Right atrium auricular region (tissue), 2 donors: Measurements from ENCODE around the gene FUS. TPM values are rescaled to one million over a fixed set of nuclear protein-coding genes. Genes with fewer than 3 reads are reported as not detected.
"Not testable (repeated sequence)": the region's sequence is repeated elsewhere in the genome, so short reads cannot be mapped to it uniquely, and the experiment has no call there.

Experiments used
- DNase-seq: peaks from one replicate; pipeline ENCODE4 v3.0.0-alpha.2; 2019; ENCODE audit warnings: low spot score
- H3K27ac ChIP-seq, 2 donors: fragments of 200-600 bp; sonication (generic); 1 replicate in 1 of 2; 2 replicates in 1 of 2; pipeline ENCODE4 v1.5.1; 2016 to 2019
- H3K27me3 ChIP-seq, 2 donors: fragments of 200-600 bp; sonication (generic); one replicate each; pipeline versions ENCODE4 v1.5.1 to v1.6.0; 2017 to 2019
- H3K36me3 ChIP-seq: fragments of 200-600 bp; sonication (generic); one replicate; pipeline ENCODE4 v1.5.1; 2016
- H3K4me1 ChIP-seq, 2 donors: fragments of 200-600 bp; sonication (generic); one replicate each; pipeline versions ENCODE4 v1.5.1 to v1.6.0; 2017 to 2019
- H3K4me3 ChIP-seq, 2 donors: fragments of 200-600 bp; sonication (generic); 1 replicate in 1 of 2; 2 replicates in 1 of 2; pipeline ENCODE4 v1.5.1; 2017 to 2019; ENCODE audit warnings: mild to moderate bottlenecking in 1 of 2, moderate library complexity in 1 of 2
- H3K9me3 ChIP-seq, 2 donors: fragments of 200-600 bp; sonication (generic); one replicate each; pipeline ENCODE4 v1.5.1; 2019
- total RNA-seq, 2 donors: library from RNA; depleted of rRNA; stranded (reverse); fragments of >200 nt; gene quantifications; one replicate each; pipeline ENCODE4 v1.1.0, GENCODE V29; 2016
- TF ChIP-seq, protein P1 (sequence below), 2 donors: fragments of 200-600 bp; sonication (generic); IDR thresholded peaks; one replicate each; pipeline ENCODE4 v1.5.1; 2019; ENCODE audit warnings: antibody characterized with exemption in 2 of 2

Gene FUS
- total RNA-seq, 2 donors from 2014 or later: 16.9 to 34.3 TPM

GRCh38 chr16:31143011-31143693 lies 36.8 kb upstream of the FUS start:
- TF ChIP-seq, protein P1, sequence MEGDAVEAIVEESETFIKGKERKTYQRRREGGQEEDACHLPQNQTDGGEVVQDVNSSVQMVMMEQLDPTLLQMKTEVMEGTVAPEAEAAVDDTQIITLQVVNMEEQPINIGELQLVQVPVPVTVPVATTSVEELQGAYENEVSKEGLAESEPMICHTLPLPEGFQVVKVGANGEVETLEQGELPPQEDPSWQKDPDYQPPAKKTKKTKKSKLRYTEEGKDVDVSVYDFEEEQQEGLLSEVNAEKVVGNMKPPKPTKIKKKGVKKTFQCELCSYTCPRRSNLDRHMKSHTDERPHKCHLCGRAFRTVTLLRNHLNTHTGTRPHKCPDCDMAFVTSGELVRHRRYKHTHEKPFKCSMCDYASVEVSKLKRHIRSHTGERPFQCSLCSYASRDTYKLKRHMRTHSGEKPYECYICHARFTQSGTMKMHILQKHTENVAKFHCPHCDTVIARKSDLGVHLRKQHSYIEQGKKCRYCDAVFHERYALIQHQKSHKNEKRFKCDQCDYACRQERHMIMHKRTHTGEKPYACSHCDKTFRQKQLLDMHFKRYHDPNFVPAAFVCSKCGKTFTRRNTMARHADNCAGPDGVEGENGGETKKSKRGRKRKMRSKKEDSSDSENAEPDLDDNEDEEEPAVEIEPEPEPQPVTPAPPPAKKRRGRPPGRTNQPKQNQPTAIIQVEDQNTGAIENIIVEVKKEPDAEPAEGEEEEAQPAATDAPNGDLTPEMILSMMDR (IDR thresholded peaks at IDR 0.05): no peak
- DNase-seq: no peak

GRCh38 chr16:31143694-31144148 lies 36.2 kb upstream of the FUS start:
- no peak for DNase-seq
- H3K9me3 ChIP-seq: no peaks in the 10 kb centered on the region

More at GRCh38 chr16:31143011-31143693, 36.8 kb upstream of the FUS start:
- H3K27ac ChIP-seq: peak overlapping the region; percentile 62 to 70
- peaks cover 0 to 32% of the 10 kb centered on the region in 2 donors for H3K4me1 ChIP-seq
- no peaks in the 10 kb centered on the region for H3K36me3 ChIP-seq
- peaks cover 0 to 3% of the 10 kb centered on the region in 2 donors for H3K27me3 ChIP-seq
- peak overlapping the region in 1 of 2 donors; percentile 60 for H3K4me3 ChIP-seq
- H3K9me3 ChIP-seq: no peaks in the 10 kb centered on the region

GRCh38 chr16:31144418-31144817 lies 35.5 kb upstream of the FUS start:
- H3K27me3 ChIP-seq, H3K36me3 ChIP-seq, H3K9me3 ChIP-seq, DNase-seq, H3K4me3 ChIP-seq, H3K27ac ChIP-seq: not testable (repeated sequence)
- H3K4me1 ChIP-seq: peaks cover 0 to 26% of the 10 kb centered on the region in 2 donors

More at GRCh38 chr16:31143694-31144148, 36.2 kb upstream of the FUS start:
- peaks cover 0 to 31% of the 10 kb centered on the region in 2 donors for H3K4me1 ChIP-seq
- no peaks in the 10 kb centered on the region for H3K36me3 ChIP-seq
- no peak overlapping the region for H3K4me3 ChIP-seq
- H3K27me3 ChIP-seq: peaks cover 0 to 7% of the 10 kb centered on the region in 2 donors
- H3K27ac ChIP-seq: no peak overlapping the region
- TF ChIP-seq, protein P1 (IDR thresholded peaks at IDR 0.05): no peak

DNA sequence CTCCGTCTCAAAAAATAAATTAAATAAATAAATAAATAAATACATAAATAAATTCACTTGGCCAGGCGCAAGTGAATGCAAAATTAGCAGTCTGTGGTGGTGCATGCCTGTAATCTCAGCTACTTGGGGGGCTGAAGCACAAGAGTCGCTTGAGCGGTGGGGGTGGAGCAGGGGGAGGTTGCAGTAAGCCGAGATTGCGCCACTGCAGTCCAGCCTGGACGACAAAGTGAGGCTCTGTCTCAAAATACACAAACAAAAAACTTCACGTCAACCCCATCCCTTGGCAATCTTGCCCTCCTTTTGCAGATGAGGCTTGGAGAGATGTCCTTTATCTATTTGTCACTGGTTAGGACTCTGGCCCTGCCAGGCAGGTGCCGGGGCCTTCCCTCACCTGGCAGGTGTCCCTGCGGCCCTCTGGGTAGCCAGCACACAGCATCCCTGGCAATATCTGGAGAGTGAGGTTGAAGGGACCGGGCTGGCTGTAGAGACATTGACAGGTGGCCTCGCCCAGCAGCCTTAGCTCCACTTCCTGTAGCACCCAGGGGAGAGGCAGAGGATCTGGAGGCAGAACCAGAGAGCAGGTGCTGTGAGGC lies 34.4 kb upstream of the FUS start:
- no peak for DNase-seq
- no peaks in the 10 kb centered on the region for H3K9me3 ChIP-seq
- no peak overlapping the region for H3K27ac ChIP-seq
- no peaks in the 10 kb centered on the region for H3K36me3 ChIP-seq
- peaks cover 0 to 7% of the 10 kb centered on the region in 2 donors for H3K27me3 ChIP-seq
- TF ChIP-seq, protein P1 (IDR thresholded peaks at IDR 0.05): no peak
- peaks cover 0 to 26% of the 10 kb centered on the region in 2 donors for H3K4me1 ChIP-seq
- H3K4me3 ChIP-seq: no peak overlapping the region

DNA sequence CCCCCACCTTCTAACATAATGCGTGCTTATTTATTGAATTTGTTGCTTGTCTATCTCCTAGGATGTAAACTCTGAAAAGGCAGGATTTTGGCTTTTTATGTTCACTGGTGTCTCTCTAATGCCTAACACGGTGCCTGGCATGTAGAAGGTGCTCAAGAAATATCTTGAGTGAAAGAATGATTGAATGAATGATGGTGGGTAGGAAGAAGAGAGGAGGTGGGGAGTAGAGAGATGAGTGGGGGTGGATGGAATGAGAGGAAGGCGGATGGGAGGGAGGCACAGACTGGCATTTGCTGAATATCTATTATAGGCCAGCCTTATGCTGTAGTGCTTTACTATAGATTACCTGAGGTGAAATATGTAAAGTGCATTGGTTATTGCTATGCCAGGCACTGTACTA lies 32.4 kb upstream of the FUS start:
- Histone ChIP-seq H3K36me3 (no peaks in the 10 kb centered on the region), H3K4me3 (no peak overlapping the region), H3K27me3 (peaks cover 0 to 7% of the 10 kb centered on the region in 2 donors), H3K27ac (no peak overlapping the region), H3K4me1 (peaks cover 0 to 11% of the 10 kb centered on the region in 2 donors), H3K9me3 (no peaks in the 10 kb centered on the region)
- TF ChIP-seq, protein P1 (IDR thresholded peaks at IDR 0.05): no peak
- DNase-seq: no peak

- no peaks in the 10 kb centered on the region for H3K36me3 ChIP-seq
- H3K27me3 ChIP-seq: peaks cover 0 to 7% of the 10 kb centered on the region in 2 donors
- no peak overlapping the region for H3K27ac ChIP-seq
- TF ChIP-seq, protein P1 (IDR thresholded peaks at IDR 0.05): no peak
- DNase-seq: no peak
- peak overlapping the region in 1 of 2 donors; percentile 13 for H3K4me3 ChIP-seq
- H3K9me3 ChIP-seq: no peaks in the 10 kb centered on the region
- peaks cover 0 to 7% of the 10 kb centered on the region in 2 donors for H3K4me1 ChIP-seq
Observed at GRCh38 chr16:31148281-31148728, 31.6 kb upstream of the FUS start.
